Fibroblast of villous mesenchyme (primary cell): ENCODE results near the gene PYY. TPM values are rescaled to one million over a fixed set of nuclear protein-coding genes. Genes with fewer than 3 reads are reported as not detected.

Experiments used
- DNase-seq: peaks from one replicate; pipeline ENCODE4 v3.0.0-alpha.2; 2010; ENCODE audit warnings: low read depth
- H3K4me3 ChIP-seq: 2 replicates; pipeline ENCODE4 v1.5.1; 2011; ENCODE audit warnings: low read depth, mild to moderate bottlenecking, low read length
- total RNA-seq: library from RNA; depleted of rRNA; stranded (reverse); fragments of >200 nt; gene quantifications from 2 replicates; pipeline ENCODE4 v1.2.3, GENCODE V29; 2012
- TF ChIP-seq, protein P1 (sequence below): IDR thresholded peaks from 2 replicates; pipeline ENCODE4 v1.5.1; 2012; ENCODE audit warnings: low read depth, mild to moderate bottlenecking, low read length; ENCODE audit not compliant: insufficient read depth

The PYY gene
- total RNA-seq, 1 donor: not detected

DNA sequence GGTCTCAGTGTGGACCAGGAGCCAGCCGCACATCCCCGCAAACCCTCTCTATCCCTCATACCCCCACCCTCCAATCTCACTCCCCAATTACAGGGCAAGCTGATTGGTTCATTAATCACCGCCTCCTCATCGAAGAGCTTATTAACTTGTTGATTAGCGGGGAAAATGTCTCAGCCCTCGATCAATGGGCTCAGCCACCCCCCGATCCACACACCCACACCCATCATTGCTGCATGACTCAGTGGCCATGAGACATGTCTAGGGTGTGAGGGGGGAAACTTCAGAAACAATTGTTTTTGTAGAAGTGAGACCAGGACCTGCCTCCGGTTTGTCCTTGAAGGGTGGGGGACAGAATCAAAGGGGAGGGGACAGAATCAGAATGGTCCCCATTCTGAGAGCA lies 2.5 kb upstream of the PYY start:
- TF ChIP-seq, protein P1, sequence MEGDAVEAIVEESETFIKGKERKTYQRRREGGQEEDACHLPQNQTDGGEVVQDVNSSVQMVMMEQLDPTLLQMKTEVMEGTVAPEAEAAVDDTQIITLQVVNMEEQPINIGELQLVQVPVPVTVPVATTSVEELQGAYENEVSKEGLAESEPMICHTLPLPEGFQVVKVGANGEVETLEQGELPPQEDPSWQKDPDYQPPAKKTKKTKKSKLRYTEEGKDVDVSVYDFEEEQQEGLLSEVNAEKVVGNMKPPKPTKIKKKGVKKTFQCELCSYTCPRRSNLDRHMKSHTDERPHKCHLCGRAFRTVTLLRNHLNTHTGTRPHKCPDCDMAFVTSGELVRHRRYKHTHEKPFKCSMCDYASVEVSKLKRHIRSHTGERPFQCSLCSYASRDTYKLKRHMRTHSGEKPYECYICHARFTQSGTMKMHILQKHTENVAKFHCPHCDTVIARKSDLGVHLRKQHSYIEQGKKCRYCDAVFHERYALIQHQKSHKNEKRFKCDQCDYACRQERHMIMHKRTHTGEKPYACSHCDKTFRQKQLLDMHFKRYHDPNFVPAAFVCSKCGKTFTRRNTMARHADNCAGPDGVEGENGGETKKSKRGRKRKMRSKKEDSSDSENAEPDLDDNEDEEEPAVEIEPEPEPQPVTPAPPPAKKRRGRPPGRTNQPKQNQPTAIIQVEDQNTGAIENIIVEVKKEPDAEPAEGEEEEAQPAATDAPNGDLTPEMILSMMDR: no peak
- no peak for DNase-seq
- no peak overlapping the region for H3K4me3 ChIP-seq

- no peak overlapping the region for H3K4me3 ChIP-seq
- TF ChIP-seq, protein P1: no peak
- DNase-seq: no peak
Measured at GRCh38 chr17:43952724-43953666, 745 bp downstream of the PYY start.

- DNase-seq: no peak
- no peak overlapping the region for H3K4me3 ChIP-seq
- TF ChIP-seq, protein P1: no peak
Measured at GRCh38 chr17:43952351-43952723, 1.4 kb downstream of the PYY start.

GRCh38 chr17:43951750-43952149 lies 2.0 kb downstream of the PYY start:
- H3K4me3 ChIP-seq: no peak overlapping the region
- TF ChIP-seq, protein P1: no peak
- DNase-seq: no peak

DNA sequence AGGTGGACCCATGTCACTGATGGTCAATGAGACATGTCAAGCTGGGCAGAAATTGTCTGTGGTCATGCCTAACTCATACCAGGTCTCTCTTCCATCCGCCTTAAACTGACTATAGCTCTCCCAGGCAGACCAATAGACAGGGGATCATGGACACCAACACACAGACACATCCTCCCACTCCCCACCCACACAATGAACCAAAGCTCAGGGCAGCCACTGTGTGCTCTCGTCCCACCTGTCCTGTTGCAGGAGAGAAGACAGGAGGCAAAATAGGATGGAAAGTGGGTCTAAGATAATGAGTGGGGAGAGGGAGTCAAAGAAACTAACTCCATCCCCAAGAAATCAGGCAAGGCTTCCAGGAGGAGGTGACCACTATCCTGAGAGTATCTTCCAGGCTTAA lies 3.2 kb downstream of the PYY start:
- no peak overlapping the region for H3K4me3 ChIP-seq
- TF ChIP-seq, protein P1: no peak
- no peak for DNase-seq

- TF ChIP-seq, protein P1: no peak
- DNase-seq: no peak
- no peak overlapping the region for H3K4me3 ChIP-seq
Measured at GRCh38 chr17:43949781-43950180, 4.0 kb downstream of the PYY start.
